Peyer's patch (tissue), 4 donors: ENCODE results near the gene NEU2. TPM values are rescaled to one million over a fixed set of nuclear protein-coding genes. Genes with fewer than 3 reads are reported as not detected.
"Not testable (repeated sequence)": the region's sequence is repeated elsewhere in the genome, so short reads cannot be mapped to it uniquely, and the experiment has no call there.

Experiments
- DNase-seq, 3 donors: peaks; one replicate each; pipeline ENCODE4 v3.0.0-alpha.2; 2017 to 2019
- H3K27ac ChIP-seq, 4 donors: fragments of 200-600 bp; sonication (generic); one replicate each; pipeline ENCODE4 v1.5.1; 2016 to 2019
- H3K27me3 ChIP-seq, 2 donors: fragments of 200-600 bp; sonication (generic); one replicate each; pipeline ENCODE4 v1.5.1; 2019
- H3K36me3 ChIP-seq, 3 donors: fragments of 200-600 bp; sonication (generic); one replicate each; pipeline ENCODE4 v1.5.1; 2016 to 2019
- H3K4me1 ChIP-seq, 4 donors: fragments of 200-600 bp; sonication (generic); one replicate each; pipeline ENCODE4 v1.5.1; 2016 to 2019
- H3K4me3 ChIP-seq, 4 donors: fragments of 200-600 bp; sonication (generic); 1 replicate in 3 of 4; 2 replicates in 1 of 4; pipeline ENCODE4 v1.5.1; 2016 to 2019; ENCODE audit warnings: mild to moderate bottlenecking in 1 of 4
- H3K9me3 ChIP-seq, 4 donors: fragments of 200-600 bp; sonication (generic); one replicate each; pipeline ENCODE4 v1.5.1; 2016 to 2019; ENCODE audit warnings: mild to moderate bottlenecking in 1 of 4
- CTCF ChIP-seq, 6 experiments: fragments of 450-650 bp in 4 of 6; fragments of 200-600 bp in 2 of 6; sonication (generic) in 1 of 6; IDR thresholded peaks; one replicate each; pipeline ENCODE4 v1.5.1; 2017 to 2019; ENCODE audit warnings: antibody characterized with exemption in 6 of 6, mild to moderate bottlenecking in 3 of 6, moderate library complexity in 1 of 6
- POLR2A ChIP-seq, 2 donors: fragments of 450-650 bp; IDR thresholded peaks; one replicate each; pipeline ENCODE4 v1.5.1; 2017; ENCODE audit warnings: antibody characterized with exemption in 2 of 2, mild to moderate bottlenecking in 2 of 2, moderate library complexity in 2 of 2
- total RNA-seq, 4 donors: library from RNA; depleted of rRNA; stranded (reverse); fragments of >200 nt; gene quantifications; one replicate each; pipeline ENCODE4 v1.1.0, GENCODE V29; 2016

The NEU2 gene
- total RNA-seq, 4 donors from 2014 or later: not detected

- Histone ChIP-seq H3K27me3 (no peaks in the 10 kb centered on the region), H3K4me3 (peak overlapping the region in 1 of 4 donors; percentile 70), H3K9me3 (no peaks in the 10 kb centered on the region), H3K36me3 (no peaks in the 10 kb centered on the region), H3K4me1 (peaks cover 0 to 34% (median 19%) of the 10 kb centered on the region in 4 donors), H3K27ac (peak overlapping the region in 1 of 4 donors; percentile 97)
- DNase-seq: peak in 2 of 3 donors; percentile 14 to 46
- TF ChIP-seq CTCF (IDR thresholded peaks at IDR 0.05) (no peak), POLR2A (IDR thresholded peaks at IDR 0.05) (no peak)
Observed at GRCh38 chr2:233064530-233065199, 32.2 kb downstream of the NEU2 start.

DNA sequence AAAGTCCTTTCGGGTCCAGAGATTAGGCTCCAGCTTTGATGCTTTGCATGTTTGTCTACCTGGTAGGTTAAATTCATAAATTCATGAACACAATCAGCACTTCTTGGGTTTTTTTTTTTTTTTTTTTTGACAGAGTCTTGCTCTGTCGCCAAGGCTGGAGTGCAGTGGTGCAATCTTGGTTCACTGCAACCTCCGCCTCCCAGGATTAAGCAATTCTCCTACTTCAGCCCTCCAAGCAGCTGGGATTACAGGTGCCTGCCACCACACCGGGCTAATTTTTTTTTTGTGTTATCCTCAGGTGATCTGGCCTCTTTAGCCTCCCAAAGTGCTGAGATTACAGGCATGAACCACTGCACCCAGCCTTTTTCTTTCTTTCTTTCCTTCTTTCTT is 32.7 kb downstream of the NEU2 start:
- H3K27ac ChIP-seq: peak overlapping the region in 1 of 4 donors; percentile 97
- H3K9me3 ChIP-seq, H3K4me3 ChIP-seq, H3K27me3 ChIP-seq, H3K36me3 ChIP-seq: not testable (repeated sequence)
- H3K4me1 ChIP-seq: peaks cover 0 to 33% (median 16%) of the 10 kb centered on the region in 4 donors
- peak in 1 of 3 donors; percentile 43 for DNase-seq

- TF ChIP-seq POLR2A (IDR thresholded peaks at IDR 0.05) (no peak), CTCF (IDR thresholded peaks at IDR 0.05) (no peak)
- Histone ChIP-seq H3K9me3 (no peaks in the 10 kb centered on the region), H3K4me1 (peaks cover 0 to 29% (median 16%) of the 10 kb centered on the region in 4 donors), H3K4me3 (no peak overlapping the region), H3K27ac (peak overlapping the region in 1 of 4 donors; percentile 79), H3K36me3 (no peaks in the 10 kb centered on the region), H3K27me3 (no peaks in the 10 kb centered on the region)
- peak in 2 of 3 donors; percentile 5 to 35 for DNase-seq
Observed at GRCh38 chr2:233065954-233066470, 33.5 kb downstream of the NEU2 start.

DNA sequence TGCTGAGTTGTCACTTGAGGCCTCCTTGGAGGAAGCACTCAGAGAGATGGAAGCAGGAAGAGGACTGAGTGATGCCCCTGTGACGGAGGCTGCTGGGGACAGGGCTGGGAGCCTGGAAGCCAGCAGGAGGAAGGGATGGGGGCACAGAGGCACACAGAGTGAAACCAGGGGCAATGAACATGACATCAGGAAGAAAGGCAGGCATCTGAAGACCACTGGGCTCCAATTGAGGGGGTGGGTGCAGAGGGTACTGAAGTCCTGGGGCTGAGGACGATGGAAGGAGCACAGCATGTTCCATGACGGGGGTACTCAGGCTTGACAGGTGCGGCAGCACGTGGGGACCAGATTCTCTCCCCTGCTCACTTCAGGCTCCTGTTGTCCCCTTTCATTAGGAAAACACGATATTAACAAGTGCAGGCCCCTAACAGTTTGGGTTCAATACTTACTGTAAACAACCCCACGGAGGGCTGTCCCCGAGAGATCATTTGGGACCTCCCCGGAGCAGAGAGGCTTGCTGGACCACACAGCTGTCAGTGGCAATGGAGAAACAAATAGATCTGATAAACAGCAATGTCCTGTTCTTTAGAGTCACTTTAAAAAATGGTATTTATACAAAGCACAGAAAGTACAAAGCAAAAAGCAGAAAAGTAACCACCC is 36.4 kb downstream of the NEU2 start:
- Histone ChIP-seq H3K4me1 (peaks cover 0 to 26% (median 17%) of the 10 kb centered on the region in 4 donors), H3K27me3 (no peaks in the 10 kb centered on the region), H3K9me3 (no peaks in the 10 kb centered on the region), H3K27ac (peak overlapping the region in 2 of 4 donors; percentile 64 to 79), H3K36me3 (no peaks in the 10 kb centered on the region), H3K4me3 (no peak overlapping the region)
- peak; percentile 32 to 77 (median 69) for DNase-seq
- TF ChIP-seq POLR2A (IDR thresholded peaks at IDR 0.05): no peak
- TF ChIP-seq CTCF (IDR thresholded peaks at IDR 0.05): no peak

- H3K36me3 ChIP-seq: no peaks in the 10 kb centered on the region
Observed at GRCh38 chr2:233072838-233073237, 40.4 kb downstream of the NEU2 start.

More at GRCh38 chr2:233072838-233073237, 40.4 kb downstream of the NEU2 start:
- no peak overlapping the region for H3K4me3 ChIP-seq
- H3K27ac ChIP-seq: peak overlapping the region in 2 of 4 donors; percentile 66 to 95
- peak; percentile 14 to 45 (median 25) for DNase-seq
- peaks cover 0 to 45% (median 12%) of the 10 kb centered on the region in 4 donors for H3K4me1 ChIP-seq
- H3K9me3 ChIP-seq: no peaks in the 10 kb centered on the region
- TF ChIP-seq CTCF (IDR thresholded peaks at IDR 0.05): no peak
- no peak for TF ChIP-seq POLR2A (IDR thresholded peaks at IDR 0.05)
- no peaks in the 10 kb centered on the region for H3K27me3 ChIP-seq
